IMR-90 (cell line): ENCODE measurements around the gene ANKMY1. TPM values are rescaled to one million over a fixed set of nuclear protein-coding genes. Genes with fewer than 3 reads are reported as not detected.

Source experiments
- ATAC-seq: fragments of 200-7000 bp; cut with Tn5 transposase; 2 replicates; pipeline ENCODE4 v1.9.1; 2020; ENCODE audit warnings: low read depth, mild to moderate bottlenecking, moderate library complexity
- BruUV-seq: library from RNA; stranded (reverse); fragments of 400-500 nt; replicated peaks from 2 replicates; lab custom pipeline; 2021; lab: Mats Ljungman, UMichigan
- CTCF ChIA-PET: fragments of 300-600 bp; formaldehyde crosslinking; extraction: SDS; loops from one replicate; lab custom pipeline; 2021; ENCODE audit warnings: antibody characterized with exemption; lab: Yijun Ruan, JAX
- POLR2A ChIA-PET: fragments of 300-600 bp; sonication (Branson Sonifier 250); formaldehyde crosslinking; loops from one replicate; lab custom pipeline; 2022; ENCODE audit warnings: antibody characterized with exemption; ENCODE audit not compliant: unreplicated experiment; lab: Charles Lee
- DNase-seq: peaks from one replicate; pipeline ENCODE4 v3.0.0; 2013
- H2AFZ ChIP-seq: replicated peaks from 2 replicates; pipeline ENCODE3; 2013; ENCODE audit warnings: low read length, mild to moderate bottlenecking; ENCODE audit not compliant: poor library complexity
- H2AK5ac ChIP-seq: 2 replicates; pipeline ENCODE4 v1.6.1; 2013; ENCODE audit warnings: low read depth, low read length, inconsistent platforms
- H2AK9ac ChIP-seq: replicated peaks from 2 replicates; pipeline ENCODE3; 2013; ENCODE audit warnings: mild to moderate bottlenecking, low read depth, low read length, moderate library complexity; ENCODE audit not compliant: poor library complexity
- H2BK120ac ChIP-seq: 2 replicates; pipeline ENCODE4 v1.6.1; 2013; ENCODE audit warnings: low read depth, low read length, inconsistent platforms
- H2BK15ac ChIP-seq: 3 replicates; pipeline ENCODE4 v1.6.1; 2013; ENCODE audit warnings: low read depth, low read length, inconsistent platforms
- H2BK20ac ChIP-seq: 2 replicates; pipeline ENCODE4 v1.6.1; 2013; ENCODE audit warnings: low read depth, mild to moderate bottlenecking, inconsistent platforms, low read length, moderate library complexity
- H2BK5ac ChIP-seq: 2 replicates; pipeline ENCODE4 v1.6.1; 2013; ENCODE audit warnings: mild to moderate bottlenecking, low read depth, low read length, inconsistent platforms; ENCODE audit not compliant: poor library complexity, severe bottlenecking
- H3K14ac ChIP-seq: replicated peaks from 2 replicates; pipeline ENCODE4 v1.6.1; 2013; ENCODE audit warnings: low read depth, low read length, inconsistent platforms
- H3K18ac ChIP-seq: 2 replicates; pipeline ENCODE4 v1.6.1; 2013; ENCODE audit warnings: low read depth, low read length, control low read depth
- H3K23ac ChIP-seq: 2 replicates; pipeline ENCODE4 v1.6.1; 2013; ENCODE audit warnings: low read depth, low read length, inconsistent platforms
- H3K27ac ChIP-seq: 2 replicates; pipeline ENCODE4 v1.5.1; 2013; ENCODE audit warnings: mild to moderate bottlenecking, control low read depth, low read length; ENCODE audit not compliant: insufficient read depth
- H3K27me3 ChIP-seq: 2 replicates; pipeline ENCODE4 v1.6.1; 2013; ENCODE audit warnings: low read length; ENCODE audit not compliant: control insufficient read depth, insufficient read depth
- H3K36me3 ChIP-seq: 2 replicates; pipeline ENCODE4 v1.6.1; 2013; ENCODE audit warnings: low read length, mixed read lengths; ENCODE audit not compliant: control insufficient read depth, insufficient read depth
- H3K4ac ChIP-seq: 2 replicates; pipeline ENCODE4 v1.6.1; 2013; ENCODE audit warnings: low read depth, low read length, inconsistent platforms
- H3K4me1 ChIP-seq: 2 replicates; pipeline ENCODE4 v1.6.1; 2013; ENCODE audit warnings: low read length, mixed read lengths; ENCODE audit not compliant: control insufficient read depth, insufficient read depth
- H3K4me2 ChIP-seq: 2 replicates; pipeline ENCODE4 v1.6.1; 2013; ENCODE audit warnings: low read depth, mild to moderate bottlenecking, control low read depth, low read length, moderate library complexity
- H3K4me3 ChIP-seq: 2 replicates; pipeline ENCODE4 v1.5.1; 2013; ENCODE audit warnings: low read depth, mild to moderate bottlenecking, control low read depth, low read length, moderate library complexity; ENCODE audit not compliant: insufficient read depth
- H3K56ac ChIP-seq: 2 replicates; pipeline ENCODE4 v1.6.1; 2013; ENCODE audit warnings: low read length, inconsistent platforms; ENCODE audit not compliant: insufficient read depth; ENCODE audit errors: extremely low read depth
- H3K79me1 ChIP-seq, 2 experiments: 2 replicates each; pipeline ENCODE4 v1.6.1; 2013; ENCODE audit warnings: low read length in 2 of 2, inconsistent platforms in 1 of 2, low read depth in 1 of 2
- H3K9ac ChIP-seq: 2 replicates; pipeline ENCODE4 v1.6.1; 2013; ENCODE audit warnings: low read depth, low read length, control low read depth
- H3K9me1 ChIP-seq: 2 replicates; pipeline ENCODE4 v1.6.1; 2013; ENCODE audit warnings: low read length, inconsistent platforms; ENCODE audit not compliant: insufficient read depth
- H3K9me3 ChIP-seq: 2 replicates; pipeline ENCODE4 v1.6.1; 2013; ENCODE audit warnings: low read length; ENCODE audit not compliant: control insufficient read depth, insufficient read depth
- H4K20me1 ChIP-seq: 2 replicates; pipeline ENCODE4 v1.6.1; 2013; ENCODE audit warnings: low read length, inconsistent platforms; ENCODE audit not compliant: insufficient read depth
- H4K5ac ChIP-seq: 2 replicates; pipeline ENCODE4 v1.6.1; 2013; ENCODE audit warnings: mild to moderate bottlenecking, low read depth, low read length, control low read depth
- H4K8ac ChIP-seq, 2 experiments: 2 replicates each; pipeline ENCODE4 v1.6.1; 2013; ENCODE audit warnings: low read depth in 2 of 2, low read length in 2 of 2, control low read depth in 1 of 2, inconsistent platforms in 1 of 2
- H4K91ac ChIP-seq: 2 replicates; pipeline ENCODE4 v1.6.1; 2013; ENCODE audit warnings: low read depth, low read length, inconsistent platforms; ENCODE audit not compliant: insufficient read depth
- BHLHE40 ChIP-seq: fragments of 150-350 bp; IDR thresholded peaks from 2 replicates; pipeline ENCODE4 v1.6.1; 2016; ENCODE audit warnings: mild to moderate bottlenecking, low read depth, low read length
- CEBPB ChIP-seq: IDR thresholded peaks from 2 replicates; pipeline ENCODE4 v1.6.1; 2012; ENCODE audit warnings: low read depth, low read length, improper control_type of control experiment
- CHD1 ChIP-seq: IDR thresholded peaks from 2 replicates; pipeline ENCODE4 v1.6.1; 2012; ENCODE audit warnings: low read depth, low read length, improper control_type of control experiment
- FOS ChIP-seq: fragments of 150-350 bp; IDR thresholded peaks from 2 replicates; pipeline ENCODE4 v1.6.1; 2016; ENCODE audit warnings: low read depth, low read length
- MAFK ChIP-seq: IDR thresholded peaks from 2 replicates; pipeline ENCODE4 v1.6.1; 2012; ENCODE audit warnings: low read depth, low read length, improper control_type of control experiment
- MAZ ChIP-seq: IDR thresholded peaks from 2 replicates; pipeline ENCODE4 v1.6.1; 2012; ENCODE audit warnings: low read depth, mild to moderate bottlenecking, low read length, improper control_type of control experiment, moderate library complexity, borderline replicate concordance
- MXI1 ChIP-seq: IDR thresholded peaks from 2 replicates; pipeline ENCODE4 v1.6.1; 2012; ENCODE audit warnings: low read depth, mild to moderate bottlenecking, low read length, moderate library complexity, borderline replicate concordance
- NFE2L2 ChIP-seq: fragments of 150-350 bp; IDR thresholded peaks from 2 replicates; pipeline ENCODE4 v1.6.1; 2016; ENCODE audit warnings: low read depth, mild to moderate bottlenecking, low read length
- POLR2A ChIP-seq: IDR thresholded peaks from 2 replicates; pipeline ENCODE4 v1.6.1; 2012; ENCODE audit warnings: mild to moderate bottlenecking, low read depth, low read length
- RAD21 ChIP-seq: IDR thresholded peaks from 2 replicates; pipeline ENCODE4 v1.6.1; 2012; ENCODE audit warnings: low read length, improper control_type of control experiment
- RCOR1 ChIP-seq: IDR thresholded peaks from 2 replicates; pipeline ENCODE4 v1.6.1; 2012; ENCODE audit warnings: mild to moderate bottlenecking, low read length, improper control_type of control experiment; ENCODE audit not compliant: insufficient replicate concordance
- RFX5 ChIP-seq: IDR thresholded peaks from 2 replicates; pipeline ENCODE4 v1.8.0; 2012; ENCODE audit warnings: low read depth, mild to moderate bottlenecking, low read length, moderate library complexity
- SMC3 ChIP-seq: fragments of 150-350 bp; IDR thresholded peaks from 2 replicates; pipeline ENCODE4 v1.6.1; 2016; ENCODE audit warnings: low read depth, mild to moderate bottlenecking, antibody characterized with exemption, low read length, moderate library complexity
- WGBS, 2 experiments: methylation state at CpG; one replicate each; pipeline versions ENCODE4 v1.1.5 to v1.1.7; 2013; ENCODE audit warnings: missing lambda C conversion rate in 2 of 2; ENCODE audit not compliant: insufficient read length in 1 of 2; ENCODE audit errors: extremely low coverage in 2 of 2; 5-methylcytosine and 5-hydroxymethylcytosine counted together
- dilution Hi-C: fragments of 300-500 bp; cut with HindIII; formaldehyde crosslinking; loops from one replicate; pipeline ENCODE4 v1.14.3; 2018; ENCODE audit warnings: low sequenced_read_pairs; ENCODE audit not compliant: unreplicated experiment
- in situ Hi-C: fragments of 300-500 bp; cut with MboI; formaldehyde crosslinking; loops from 3 replicates; pipeline ENCODE4 v1.14.3; 2019; ENCODE audit warnings: low sequenced_read_pairs, inconsistent platforms, mixed read lengths
- intact Hi-C: fragments of 100-400 bp; cut with micrococcal nuclease; formaldehyde crosslinking; loops from 2 replicates; pipeline ENCODE4 v1.10.0; 2022
- polyA plus RNA-seq, 3 experiments: library from polyadenylated mRNA; depleted of rRNA; stranded (reverse); fragments of >200 nt; gene quantifications; 2 replicates each; pipeline ENCODE4 v1.2.3, GENCODE V29; 2012; ENCODE audit warnings: low replicate concordance in 1 of 3
- total RNA-seq: library from RNA; depleted of rRNA; stranded (reverse); fragments of >200 nt; gene quantifications from 2 replicates; pipeline ENCODE4 v1.2.3, GENCODE V29; 2012
- TF ChIP-seq, protein P1 (sequence below): fragments of 150-350 bp; IDR thresholded peaks from 2 replicates; pipeline ENCODE4 v1.6.1; 2017; ENCODE audit warnings: mild to moderate bottlenecking, antibody characterized with exemption, low read length, low read depth
- TF ChIP-seq, protein P2 (sequence below): conservative IDR thresholded peaks from 2 replicates; pipeline ENCODE4 v1.5.1; 2012; ENCODE audit warnings: mild to moderate bottlenecking, low read depth, low read length, improper control_type of control experiment
- TF ChIP-seq, protein P3 (sequence below): fragments of 150-350 bp; IDR thresholded peaks from 2 replicates; pipeline ENCODE4 v1.6.1; 2016; ENCODE audit warnings: low read depth, mild to moderate bottlenecking, low read length, moderate library complexity, borderline replicate concordance

The ANKMY1 gene
- total and polyA plus RNA-seq, 2 of the 4 experiments (the other 2 are of a cell fraction), result 2.9 to 5.5 TPM

DNA sequence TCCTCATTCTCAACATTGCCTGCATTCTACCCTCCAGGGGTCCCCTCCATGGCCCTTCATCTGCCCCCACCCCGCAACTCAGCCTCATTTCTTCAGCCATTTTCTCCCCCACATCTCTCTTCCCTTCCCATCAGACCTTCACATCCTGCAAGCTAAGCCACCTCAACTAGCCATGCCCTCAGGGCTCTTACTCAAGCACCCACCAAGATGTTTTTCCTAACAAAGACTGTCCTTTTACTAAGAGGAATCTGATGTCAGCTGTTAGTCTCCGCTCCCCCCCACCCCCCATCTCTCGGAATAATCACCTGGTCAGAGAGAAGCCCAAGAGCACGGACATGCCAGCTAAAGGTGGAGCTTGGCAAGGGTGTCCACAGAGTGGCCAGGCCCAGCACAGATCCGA is 24.0 kb upstream of the ANKMY1 start:
- in situ Hi-C loops, result no loop called here
- H3K27me3 ChIP-seq, result no peaks in the 10 kb centered on the region
- H4K20me1 ChIP-seq, result peaks cover 32% of the 10 kb centered on the region

More for the DNA sequence above, 24.0 kb upstream of the ANKMY1 start:
- H3K4me2 ChIP-seq, result no peak overlapping the region
- 89% methylated on average over 1 of the region's 5 CpGs; no CpG with 5 or more reads in 1 of the 2 experiments for WGBS, 2 experiments
- ATAC-seq (no peak), DNase-seq (no peak)
- no peak overlapping the region for H3K4me3 ChIP-seq
- H3K56ac ChIP-seq, result no peak overlapping the region
- H2BK5ac ChIP-seq, result no peak overlapping the region
- peaks cover 26 to 69% of the 10 kb centered on the region in 2 experiments; a peak in 3 of 4 replicates for H3K79me1 ChIP-seq
- peaks cover 18% of the 10 kb centered on the region for H3K4me1 ChIP-seq
- TF ChIP-seq MAFK (no peak), RAD21 (no peak), CEBPB (no peak), MAZ (no peak), RFX5 (no peak), SMC3 (no peak), FOS (no peak), NFE2L2 (no peak), CHD1 (no peak), POLR2A (no peak), BHLHE40 (no peak), RCOR1 (no peak), MXI1 (no peak)
- TF ChIP-seq, protein P1, sequence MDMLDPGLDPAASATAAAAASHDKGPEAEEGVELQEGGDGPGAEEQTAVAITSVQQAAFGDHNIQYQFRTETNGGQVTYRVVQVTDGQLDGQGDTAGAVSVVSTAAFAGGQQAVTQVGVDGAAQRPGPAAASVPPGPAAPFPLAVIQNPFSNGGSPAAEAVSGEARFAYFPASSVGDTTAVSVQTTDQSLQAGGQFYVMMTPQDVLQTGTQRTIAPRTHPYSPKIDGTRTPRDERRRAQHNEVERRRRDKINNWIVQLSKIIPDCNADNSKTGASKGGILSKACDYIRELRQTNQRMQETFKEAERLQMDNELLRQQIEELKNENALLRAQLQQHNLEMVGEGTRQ, result no peak
- TF ChIP-seq, protein P2, sequence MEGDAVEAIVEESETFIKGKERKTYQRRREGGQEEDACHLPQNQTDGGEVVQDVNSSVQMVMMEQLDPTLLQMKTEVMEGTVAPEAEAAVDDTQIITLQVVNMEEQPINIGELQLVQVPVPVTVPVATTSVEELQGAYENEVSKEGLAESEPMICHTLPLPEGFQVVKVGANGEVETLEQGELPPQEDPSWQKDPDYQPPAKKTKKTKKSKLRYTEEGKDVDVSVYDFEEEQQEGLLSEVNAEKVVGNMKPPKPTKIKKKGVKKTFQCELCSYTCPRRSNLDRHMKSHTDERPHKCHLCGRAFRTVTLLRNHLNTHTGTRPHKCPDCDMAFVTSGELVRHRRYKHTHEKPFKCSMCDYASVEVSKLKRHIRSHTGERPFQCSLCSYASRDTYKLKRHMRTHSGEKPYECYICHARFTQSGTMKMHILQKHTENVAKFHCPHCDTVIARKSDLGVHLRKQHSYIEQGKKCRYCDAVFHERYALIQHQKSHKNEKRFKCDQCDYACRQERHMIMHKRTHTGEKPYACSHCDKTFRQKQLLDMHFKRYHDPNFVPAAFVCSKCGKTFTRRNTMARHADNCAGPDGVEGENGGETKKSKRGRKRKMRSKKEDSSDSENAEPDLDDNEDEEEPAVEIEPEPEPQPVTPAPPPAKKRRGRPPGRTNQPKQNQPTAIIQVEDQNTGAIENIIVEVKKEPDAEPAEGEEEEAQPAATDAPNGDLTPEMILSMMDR, result no peak
- TF ChIP-seq, protein P3, sequence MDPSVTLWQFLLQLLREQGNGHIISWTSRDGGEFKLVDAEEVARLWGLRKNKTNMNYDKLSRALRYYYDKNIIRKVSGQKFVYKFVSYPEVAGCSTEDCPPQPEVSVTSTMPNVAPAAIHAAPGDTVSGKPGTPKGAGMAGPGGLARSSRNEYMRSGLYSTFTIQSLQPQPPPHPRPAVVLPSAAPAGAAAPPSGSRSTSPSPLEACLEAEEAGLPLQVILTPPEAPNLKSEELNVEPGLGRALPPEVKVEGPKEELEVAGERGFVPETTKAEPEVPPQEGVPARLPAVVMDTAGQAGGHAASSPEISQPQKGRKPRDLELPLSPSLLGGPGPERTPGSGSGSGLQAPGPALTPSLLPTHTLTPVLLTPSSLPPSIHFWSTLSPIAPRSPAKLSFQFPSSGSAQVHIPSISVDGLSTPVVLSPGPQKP, result no peak
- H3K27ac ChIP-seq, result no peak overlapping the region
- H2BK120ac ChIP-seq, result no peak overlapping the region
- no peak overlapping the region for H2AK5ac ChIP-seq
- H3K36me3 ChIP-seq, result peaks cover 11% of the 10 kb centered on the region
- BruUV-seq, result no TSS peak
- H2AFZ ChIP-seq, result no peak overlapping the region
- H3K9ac ChIP-seq, result no peak overlapping the region
- peaks cover 2% of the 10 kb centered on the region; the same call in 1 of the 2 replicates for H3K9me3 ChIP-seq
- H3K18ac ChIP-seq, result no peak overlapping the region
- intact Hi-C loops, result no loop called here
- H2AK9ac ChIP-seq, result no peak overlapping the region
- H3K4ac ChIP-seq, result no peak overlapping the region
- H3K9me1 ChIP-seq, result peaks cover 24% of the 10 kb centered on the region
- dilution Hi-C loops, result no loop called here
- no peak overlapping the region for H2BK15ac ChIP-seq
- H2BK20ac ChIP-seq, result no peak overlapping the region
- no peak overlapping the region for H4K5ac ChIP-seq
- ChIA-PET POLR2A (no interaction called here), CTCF (no interaction called here)
- H4K8ac ChIP-seq, result no peak overlapping the region
- no peak overlapping the region for H4K91ac ChIP-seq
- H3K14ac ChIP-seq, result no peak overlapping the region
- no peak overlapping the region for H3K23ac ChIP-seq
